Measurements from ENCODE around the gene PIR.

PIR gene

GRCh38 chrX:15416133-15416993 is 76.8 kb downstream of the PIR start:
- no peak for DNase-seq

GRCh38 chrX:15413101-15413500 is 80.0 kb downstream of the PIR start:
- DNase-seq, result no peak

- no peak for DNase-seq
Observed at GRCh38 chrX:15410947-15411346, 82.2 kb downstream of the PIR start.

- no peak for DNase-seq
Observed at GRCh38 chrX:15410430-15410829, 82.7 kb downstream of the PIR start.

GRCh38 chrX:15405846-15406245 is 87.3 kb downstream of the PIR start:
- DNase-seq, result no peak

- no peak for DNase-seq
Observed at GRCh38 chrX:15404401-15405096, 88.6 kb downstream of the PIR start.

- DNase-seq, result no peak
Observed at GRCh38 chrX:15401378-15401777, 91.8 kb downstream of the PIR start.

GRCh38 chrX:15399962-15400391 is 93.2 kb downstream of the PIR start:
- DNase-seq, result no peak

- no peak for DNase-seq
Observed at GRCh38 chrX:15398874-15399273, 94.3 kb downstream of the PIR start.

GRCh38 chrX:15395789-15396188 is 97.3 kb downstream of the PIR start:
- no peak for DNase-seq

GRCh38 chrX:15391850-15392249 is 101.3 kb downstream of the PIR start:
- DNase-seq, result no peak

- DNase-seq, result no peak
Observed at GRCh38 chrX:15384304-15384703, 108.8 kb downstream of the PIR start, which contains the start of gene VEGFD. Gene VEGFD (minus strand): TSS chrX:15384413. CDS start chrX:15383946, 467 bp downstream.

GRCh38 chrX:15382813-15383212 is 110.3 kb downstream of the PIR start:
- DNase-seq, result no peak

GRCh38 chrX:15376956-15377355 is 116.2 kb downstream of the PIR start:
- no peak for DNase-seq

- no peak for DNase-seq
Observed at GRCh38 chrX:15373976-15374375, 119.2 kb downstream of the PIR start.

GRCh38 chrX:15366506-15367352 is 126.4 kb downstream of the PIR start:
- DNase-seq, result no peak

- no peak for DNase-seq
Observed at GRCh38 chrX:15359701-15360100, 133.4 kb downstream of the PIR start.

- DNase-seq, result no peak
Observed at GRCh38 chrX:15358533-15358932, 134.6 kb downstream of the PIR start.

GRCh38 chrX:15356444-15356843 is 136.7 kb downstream of the PIR start:
- DNase-seq, result no peak

- DNase-seq, result no peak
Observed at GRCh38 chrX:15350329-15350996, 142.7 kb downstream of the PIR start.

- no peak for DNase-seq
Observed at GRCh38 chrX:15349046-15349445, 144.1 kb downstream of the PIR start.

GRCh38 chrX:15345976-15346375 is 147.2 kb downstream of the PIR start:
- DNase-seq, result no peak

- DNase-seq, result no peak
Observed at GRCh38 chrX:15344106-15344505, 149.0 kb downstream of the PIR start.
